CD4-positive, alpha-beta T cell treated with Interleukin-6 at 100 ng/mL for 8 hours (primary cell): ENCODE data around the gene IL24.

Source experiments
- DNase-seq: peaks from one replicate; pipeline ENCODE4 v3.0.0-alpha.2; 2020; ENCODE audit warnings: mixed read lengths, low spot score

Gene IL24

DNA sequence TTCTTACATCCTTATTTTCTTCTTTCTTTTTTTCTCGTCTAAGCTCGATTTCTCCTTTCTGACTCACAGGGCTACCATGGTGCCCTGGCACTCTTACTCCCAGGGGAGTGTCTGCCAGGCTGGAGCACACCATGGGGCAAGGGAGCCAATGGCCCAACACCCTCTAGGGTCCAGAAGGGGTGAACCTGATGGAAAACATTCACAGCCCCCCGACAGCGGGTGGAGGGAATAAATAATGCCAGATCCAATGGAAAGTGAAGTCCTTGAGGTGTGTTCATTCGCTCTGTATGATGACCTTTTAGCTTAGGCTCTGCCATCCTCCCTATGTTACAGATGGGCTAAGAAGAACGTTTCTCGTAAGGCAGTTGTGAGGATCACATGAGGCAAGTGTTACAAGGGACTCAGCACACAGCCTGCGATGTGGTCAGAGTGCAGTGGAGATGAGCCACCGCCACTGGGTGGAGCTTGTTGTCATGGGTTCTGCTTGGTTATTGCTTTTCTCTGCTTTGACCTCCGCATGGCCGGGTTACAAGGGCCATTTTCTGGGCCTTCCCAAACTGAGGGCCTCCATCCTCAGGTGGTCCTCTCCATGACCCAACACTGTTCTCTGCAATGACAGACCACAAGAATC is 28.0 kb downstream of the IL24 start:
- peak; percentile 62 for DNase-seq

DNA sequence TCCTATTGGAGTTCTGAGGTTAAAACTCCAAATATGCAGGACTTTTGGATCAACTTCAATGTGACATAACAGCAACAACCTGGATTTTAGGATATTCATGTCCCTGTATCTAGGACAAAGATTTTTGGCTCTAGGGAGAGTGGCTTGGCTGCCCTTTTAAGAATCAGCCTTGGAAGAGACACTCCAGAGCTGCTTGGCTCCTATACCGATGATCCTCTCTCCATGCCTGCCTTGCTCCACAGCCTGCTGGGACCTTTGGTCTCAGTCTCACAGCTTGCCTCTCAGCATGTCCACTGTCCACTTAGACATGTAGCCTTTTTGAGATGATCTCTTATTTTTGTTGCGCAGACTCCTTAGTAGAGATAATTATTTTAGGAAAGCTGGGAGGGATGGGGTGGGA is 29.0 kb downstream of the IL24 start:
- no peak for DNase-seq

DNA sequence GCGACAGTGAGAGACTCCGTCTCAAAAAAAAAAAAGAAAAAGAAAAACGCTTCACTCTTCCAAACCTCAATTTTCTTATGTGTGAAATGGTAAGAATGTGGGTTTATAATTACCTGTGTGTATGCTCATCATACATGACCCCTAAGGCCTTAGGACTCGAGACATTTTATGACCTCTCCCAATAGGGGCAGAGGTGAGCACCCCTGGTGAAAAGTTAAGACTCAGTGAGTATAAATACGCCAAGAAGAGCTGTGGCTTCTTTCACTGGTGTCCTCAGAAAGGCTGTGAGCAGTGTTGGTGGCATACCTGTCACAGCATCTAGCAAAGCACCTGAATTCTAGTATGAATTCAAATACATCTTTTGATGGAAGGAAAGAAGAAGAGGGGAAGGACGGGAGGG is 32.3 kb downstream of the IL24 start:
- no peak for DNase-seq

DNA sequence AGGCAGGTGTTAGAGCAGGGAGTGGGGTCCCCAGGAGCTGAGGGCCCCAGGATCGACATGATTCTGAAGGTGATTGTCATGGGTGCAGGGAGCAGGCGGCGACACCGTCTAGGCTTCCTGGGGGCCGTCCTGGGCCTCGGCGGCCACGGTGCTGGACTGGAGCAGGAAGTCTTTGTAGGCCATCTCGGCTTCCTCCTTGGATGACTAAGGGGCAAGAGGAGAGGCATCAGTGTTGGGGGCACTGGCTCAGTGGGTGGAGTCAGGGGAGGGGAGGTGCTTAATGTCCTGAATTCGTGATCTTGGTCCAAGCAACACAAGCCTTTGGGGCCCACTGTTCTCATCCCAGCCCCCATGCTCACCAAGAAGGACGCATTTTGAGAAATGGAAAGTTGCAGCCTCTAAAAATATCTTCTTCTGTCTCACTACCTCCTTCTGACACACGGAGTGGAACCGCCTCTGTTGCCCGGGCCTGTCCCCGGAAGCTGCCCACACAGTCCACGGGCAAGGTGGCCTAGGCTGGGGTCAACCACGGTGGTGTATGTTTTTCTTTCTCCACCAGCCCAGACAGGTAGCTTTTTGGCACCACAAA is 33.1 kb downstream of the IL24 start:
- DNase-seq: no peak

DNA sequence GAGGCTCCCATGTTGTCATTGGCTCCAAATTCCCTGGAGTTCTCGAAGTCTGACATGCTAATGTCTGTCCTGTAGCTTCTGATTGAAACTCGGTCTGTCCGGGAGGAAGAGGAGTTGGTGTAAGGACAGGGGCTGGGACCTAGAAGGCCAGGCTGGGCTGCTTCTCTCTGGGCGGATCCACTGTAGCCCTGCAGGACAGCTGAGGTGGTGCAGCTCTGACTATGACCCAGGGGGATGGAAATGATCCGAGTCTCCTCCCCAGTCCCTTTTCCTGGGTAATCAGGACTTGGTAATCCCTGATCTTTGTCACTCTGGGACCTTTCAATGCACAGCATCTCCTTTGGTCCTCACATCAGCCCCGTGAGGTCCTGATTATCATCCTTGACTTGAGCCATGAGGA is 34.5 kb downstream of the IL24 start:
- no peak for DNase-seq

DNA sequence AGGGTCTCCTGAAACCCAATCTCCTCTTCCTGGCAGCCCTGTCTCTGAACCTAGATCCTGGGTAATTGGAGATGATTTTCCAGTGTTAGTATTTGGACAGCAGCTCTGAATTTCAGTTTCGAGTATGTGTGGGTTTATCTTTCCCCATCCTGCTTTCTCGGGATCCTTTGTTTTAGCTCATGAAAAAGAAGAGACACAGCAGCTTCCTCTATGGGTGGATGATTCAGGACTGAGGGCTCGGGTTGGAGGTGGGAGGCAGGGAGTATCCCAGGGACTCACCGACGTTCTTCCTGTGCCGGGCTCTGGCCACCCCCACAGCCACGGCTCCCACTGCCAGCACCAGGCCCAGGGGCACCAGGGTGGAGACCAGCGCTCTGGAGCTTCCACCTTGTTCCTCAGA is 34.9 kb downstream of the IL24 start:
- no peak for DNase-seq

DNA sequence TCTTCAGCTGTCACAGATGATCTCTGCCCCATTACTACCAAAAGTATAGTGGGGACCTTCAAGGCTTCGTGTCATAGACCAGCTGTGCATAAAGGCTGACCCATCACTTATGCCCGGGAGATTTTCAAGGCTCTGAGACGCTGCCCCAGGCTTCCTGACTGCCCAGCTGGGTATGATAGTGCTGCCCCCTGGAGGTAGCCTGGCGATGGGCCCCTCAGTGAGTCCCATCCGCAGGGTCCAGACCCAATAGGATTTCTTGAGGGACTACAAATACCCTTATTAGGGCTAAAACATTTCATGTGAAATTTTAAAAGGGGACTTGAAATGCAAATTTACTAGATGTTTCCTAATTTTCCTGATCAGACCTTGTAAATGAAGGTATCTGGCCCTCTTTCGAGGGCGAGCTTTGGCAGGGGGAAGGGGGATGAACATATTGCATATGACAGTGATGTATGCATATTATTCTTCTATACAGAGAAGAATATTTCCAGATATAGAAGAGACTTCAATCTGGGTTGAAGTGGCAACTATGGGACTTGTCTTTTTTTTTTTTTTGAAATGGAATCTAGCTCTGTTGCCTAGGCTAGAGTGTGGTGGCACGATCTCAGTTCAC is 36.2 kb downstream of the IL24 start:
- peak; percentile 76 for DNase-seq

DNA sequence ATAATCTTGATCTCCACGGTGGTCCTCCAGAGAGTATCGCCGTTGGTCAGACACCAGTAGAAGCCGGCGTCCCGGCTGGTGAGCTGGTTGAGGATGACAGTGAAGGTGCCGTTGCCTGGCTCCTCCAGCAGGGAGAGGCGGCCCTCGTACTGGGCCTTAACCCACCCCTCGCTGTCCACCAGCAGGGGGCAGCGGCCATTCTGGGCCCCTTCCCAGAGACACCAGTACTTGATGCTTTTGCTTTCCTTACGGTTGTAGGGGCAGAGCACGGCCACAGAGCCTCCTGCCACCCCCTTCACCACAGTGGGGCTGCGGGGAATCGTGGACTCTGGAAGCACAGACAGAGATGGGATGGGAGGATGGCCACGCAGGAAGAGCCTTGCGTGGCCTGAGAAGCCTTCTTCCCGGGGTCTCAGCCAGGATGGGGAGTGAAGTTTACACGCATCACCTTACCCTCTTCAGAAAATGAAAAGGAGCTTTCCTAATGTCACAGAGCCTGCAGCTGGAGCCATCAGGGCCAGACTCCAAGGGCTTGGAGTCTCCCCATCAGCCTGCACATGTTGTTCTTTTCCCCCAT is 38.3 kb downstream of the IL24 start:
- no peak for DNase-seq

DNA sequence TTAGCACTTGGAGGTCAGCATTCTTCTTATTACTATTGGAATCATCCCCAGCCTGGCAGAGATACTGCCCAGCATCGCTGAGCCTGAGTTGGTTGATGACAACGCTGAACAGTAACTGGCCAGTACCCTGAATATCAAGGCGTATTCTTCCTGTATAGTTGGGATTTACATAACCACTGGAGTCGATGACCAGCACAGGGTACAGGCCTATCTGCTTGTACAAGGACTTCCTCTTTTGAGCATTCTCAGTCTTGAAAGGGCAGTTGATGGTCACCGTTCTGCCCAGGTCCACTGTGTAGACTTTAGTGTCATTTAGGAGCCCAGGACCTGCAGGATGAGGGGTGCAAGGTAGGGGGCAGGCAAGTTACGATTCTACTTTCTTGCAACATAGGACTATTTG is 40.2 kb downstream of the IL24 start:
- DNase-seq: no peak

DNA sequence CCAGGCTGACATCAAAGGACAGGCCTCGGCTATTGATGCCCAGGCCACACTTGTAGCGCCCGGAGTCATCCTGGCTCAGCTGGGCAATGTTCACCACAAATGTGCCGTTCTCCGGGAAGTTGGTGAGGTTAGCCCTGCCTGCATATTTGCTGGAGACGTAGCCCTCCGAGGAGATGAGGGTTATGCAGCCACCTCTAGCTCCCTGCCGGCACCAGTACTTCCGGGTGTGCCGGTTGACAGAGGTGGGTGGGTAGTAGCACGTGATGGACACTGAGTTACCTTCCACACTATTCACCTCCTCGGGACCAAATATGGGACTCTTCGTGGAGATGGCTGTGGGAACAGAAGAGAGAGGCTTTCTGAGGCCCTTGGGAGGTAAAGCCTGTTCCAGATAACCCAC is 41.9 kb downstream of the IL24 start:
- no peak for DNase-seq

DNA sequence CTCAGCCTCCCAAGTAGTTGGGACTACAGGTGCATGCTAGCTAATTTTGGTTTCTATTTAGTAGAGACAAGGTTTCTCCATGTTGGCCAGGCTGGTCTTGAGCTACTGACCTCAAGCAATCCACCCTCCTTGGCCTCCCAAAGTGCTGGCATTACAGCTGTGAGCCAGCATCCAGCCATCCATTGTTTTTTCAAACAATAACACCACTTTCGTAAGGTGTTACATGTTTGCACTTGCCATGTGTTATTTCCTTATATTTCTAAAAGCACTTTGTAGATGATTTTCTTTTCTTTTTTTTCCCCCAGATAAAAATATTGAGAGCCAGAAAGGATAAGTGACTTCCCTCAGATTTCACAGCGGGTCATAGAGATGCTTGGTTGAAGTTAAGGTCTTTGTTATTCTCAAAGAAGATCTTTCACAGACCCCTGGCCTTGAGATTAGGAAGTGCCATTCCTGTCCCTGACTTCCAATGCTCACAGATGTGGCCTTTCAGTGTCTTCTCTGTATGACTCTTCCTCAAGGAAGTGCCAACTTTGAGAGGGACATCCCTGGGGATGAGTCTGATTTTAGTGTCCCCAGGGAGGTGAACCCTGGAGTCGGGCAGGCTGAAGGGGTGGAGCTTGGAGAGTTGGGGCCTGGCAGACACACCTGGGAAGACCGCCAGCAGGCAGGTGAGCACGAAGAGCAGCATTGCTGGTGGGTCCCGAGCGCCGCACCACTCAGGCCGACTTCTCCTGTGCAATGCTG is 42.8 kb downstream of the IL24 start:
- DNase-seq: no peak

DNA sequence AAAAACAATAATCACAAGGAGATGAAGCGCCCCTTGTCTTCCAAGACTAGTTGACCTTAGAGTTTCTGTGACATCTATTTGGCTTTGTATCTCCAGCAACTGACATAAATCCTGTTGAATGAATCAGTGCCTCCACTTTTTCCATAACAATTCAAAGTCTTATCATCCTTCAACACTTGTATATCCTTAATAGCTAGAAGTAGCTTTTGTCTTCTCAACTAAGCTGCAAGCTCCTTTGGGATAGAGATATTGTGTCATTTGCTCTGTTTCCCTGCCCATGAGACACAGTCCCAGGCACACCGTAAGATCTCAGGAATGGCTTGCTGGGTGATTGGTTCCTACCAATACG is 43.3 kb downstream of the IL24 start:
- DNase-seq: no peak

DNA sequence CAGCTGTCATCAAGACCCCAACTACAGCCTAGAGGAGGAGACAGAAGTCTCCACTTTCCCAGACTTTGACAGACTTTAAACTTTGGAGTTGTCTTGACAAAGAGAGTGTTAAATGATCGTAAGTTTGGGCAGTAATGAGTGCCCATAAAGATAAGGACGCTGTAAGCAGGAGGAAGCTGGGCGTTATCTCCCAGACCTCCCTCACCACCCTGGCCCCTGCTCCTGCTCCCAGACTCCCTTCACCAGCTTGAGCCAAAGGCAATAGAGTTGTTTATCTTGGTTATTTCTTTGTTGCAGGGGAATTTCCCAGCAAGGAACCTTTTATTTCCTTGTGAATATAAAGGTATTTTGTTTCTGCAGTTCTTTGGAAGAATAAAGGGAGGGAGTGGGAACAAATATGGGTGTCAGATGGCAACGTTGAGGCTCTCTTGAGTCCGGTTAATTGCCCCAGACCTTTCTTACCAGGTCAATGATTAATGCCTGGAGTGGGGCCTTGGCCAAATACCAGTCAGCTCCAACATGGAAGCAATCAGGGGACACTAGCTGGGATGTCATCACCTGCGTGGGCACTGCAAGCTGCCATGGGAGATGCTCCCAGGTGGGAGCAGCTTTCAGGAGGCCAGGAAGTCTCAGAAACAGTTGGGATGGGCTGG is 44.6 kb downstream of the IL24 start:
- DNase-seq: no peak

DNA sequence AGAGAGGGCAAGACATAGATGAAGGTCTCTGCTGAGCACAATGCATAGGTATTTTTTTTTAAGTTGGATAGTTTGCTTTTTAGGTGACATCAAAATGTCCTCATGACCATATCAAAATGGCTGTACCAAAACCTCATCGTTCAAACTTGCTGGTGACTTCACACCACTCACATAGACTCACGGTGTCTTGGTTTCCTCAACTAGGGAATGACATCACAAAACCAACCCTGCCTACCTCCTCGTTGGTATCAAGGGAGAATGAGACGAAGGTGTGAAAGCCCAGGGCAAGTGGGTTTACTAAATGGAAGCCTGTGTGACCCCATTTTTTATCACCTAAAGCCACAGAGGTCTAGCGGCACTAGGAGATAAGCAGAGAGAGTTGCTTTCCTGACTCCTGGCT is 47.5 kb downstream of the IL24 start:
- DNase-seq: no peak

DNA sequence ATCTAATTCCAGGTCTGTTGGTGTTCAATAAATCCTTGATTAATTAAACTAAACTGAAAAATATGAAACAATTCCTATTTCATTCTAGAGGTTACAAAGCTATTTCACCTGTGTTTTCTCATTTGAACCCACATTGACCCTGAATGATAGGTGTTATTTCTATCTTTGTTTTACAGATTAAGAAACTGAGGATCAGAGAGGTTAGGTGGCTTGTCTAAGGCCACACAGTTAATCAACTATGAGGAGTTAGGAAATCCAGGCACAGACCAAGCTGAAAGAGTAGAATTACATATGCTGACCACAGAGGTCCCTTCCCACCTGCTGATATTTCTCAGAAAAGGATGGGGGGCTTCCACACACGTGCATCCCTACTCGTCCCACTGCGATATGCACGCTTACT is 48.5 kb downstream of the IL24 start:
- DNase-seq: no peak

DNA sequence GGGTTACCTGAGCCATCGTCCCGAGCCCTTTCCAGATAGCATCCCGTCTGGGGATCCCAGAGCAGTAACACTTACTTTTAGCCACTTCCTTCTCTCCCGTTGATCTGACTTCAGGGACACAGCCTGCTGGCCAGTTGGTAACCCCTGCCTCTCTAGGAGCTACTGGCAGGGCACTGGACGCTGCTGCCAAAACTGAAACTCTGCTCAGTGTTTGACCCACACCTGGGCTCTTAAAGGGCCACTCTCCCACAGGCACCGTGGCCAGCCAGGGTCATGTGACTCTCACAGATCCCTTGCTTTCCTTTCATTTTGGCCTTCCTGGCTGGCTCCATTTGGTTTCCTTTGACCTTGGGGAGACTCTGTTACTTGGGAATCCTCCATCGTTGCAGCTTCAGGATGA is 49.0 kb downstream of the IL24 start, which contains the start of gene PIGR:
Gene PIGR (minus strand): TSS at position 206 of the 400 bp plus-strand sequence. CDS start 5,935 bp downstream, outside the sequence.
- no peak for DNase-seq

DNA sequence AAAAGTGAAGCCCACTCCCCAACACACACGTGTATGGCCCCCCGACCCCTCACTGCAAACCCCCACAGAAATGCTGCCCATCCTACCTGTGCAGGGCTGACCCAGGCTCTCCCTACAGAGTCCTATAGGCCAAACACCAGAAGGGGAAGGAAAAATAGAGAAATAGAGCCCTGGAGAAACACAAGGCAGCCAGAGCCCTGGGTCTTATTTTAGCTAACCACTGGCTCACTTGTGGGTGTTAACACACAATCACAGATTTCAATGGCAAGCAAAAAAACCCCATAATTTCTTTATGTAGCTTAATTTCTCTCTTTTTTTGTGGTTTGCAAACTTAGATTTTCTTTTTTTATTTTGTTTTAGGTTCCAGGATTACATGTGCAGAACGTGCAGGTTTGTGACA is 50.0 kb downstream of the IL24 start:
- DNase-seq: no peak

DNA sequence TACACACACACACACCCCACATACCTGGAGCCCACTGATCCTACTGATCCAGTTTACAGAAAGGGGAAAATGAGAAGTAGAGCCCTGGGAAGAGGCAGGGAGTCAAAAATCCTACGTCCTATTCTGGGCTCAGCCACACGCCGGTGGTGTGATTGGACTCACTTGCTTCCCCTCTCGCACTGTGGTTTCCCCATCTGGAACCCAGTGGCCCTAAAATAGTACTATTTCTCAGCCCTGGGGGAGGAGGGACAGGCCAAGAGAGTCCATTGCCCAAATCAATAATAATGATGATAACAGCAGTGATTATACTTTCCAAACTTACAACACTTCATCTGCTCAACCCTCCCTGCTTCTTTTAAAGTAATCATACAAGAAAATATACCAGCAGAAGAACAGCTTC is 52.0 kb downstream of the IL24 start:
- DNase-seq: no peak

DNA sequence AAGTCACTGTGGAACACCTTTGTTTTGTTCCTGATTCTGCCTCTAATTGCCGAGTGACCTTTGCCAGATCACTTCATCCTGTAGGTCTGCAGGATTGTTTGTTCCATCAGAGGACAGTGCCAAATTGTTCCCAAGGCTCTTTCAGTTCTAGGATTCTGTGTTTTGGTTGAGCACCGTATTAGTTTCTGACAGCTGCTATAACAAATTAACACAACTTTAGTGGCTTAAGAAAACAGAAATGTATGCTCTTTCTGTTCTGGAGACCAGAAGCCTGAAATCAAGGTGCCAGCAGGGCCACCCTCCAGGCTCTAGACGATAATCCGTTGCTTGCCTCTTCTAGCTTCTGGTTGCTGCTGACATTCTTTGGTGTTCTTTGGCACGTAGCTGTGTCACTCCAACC is 52.4 kb downstream of the IL24 start:
- DNase-seq: no peak

DNA sequence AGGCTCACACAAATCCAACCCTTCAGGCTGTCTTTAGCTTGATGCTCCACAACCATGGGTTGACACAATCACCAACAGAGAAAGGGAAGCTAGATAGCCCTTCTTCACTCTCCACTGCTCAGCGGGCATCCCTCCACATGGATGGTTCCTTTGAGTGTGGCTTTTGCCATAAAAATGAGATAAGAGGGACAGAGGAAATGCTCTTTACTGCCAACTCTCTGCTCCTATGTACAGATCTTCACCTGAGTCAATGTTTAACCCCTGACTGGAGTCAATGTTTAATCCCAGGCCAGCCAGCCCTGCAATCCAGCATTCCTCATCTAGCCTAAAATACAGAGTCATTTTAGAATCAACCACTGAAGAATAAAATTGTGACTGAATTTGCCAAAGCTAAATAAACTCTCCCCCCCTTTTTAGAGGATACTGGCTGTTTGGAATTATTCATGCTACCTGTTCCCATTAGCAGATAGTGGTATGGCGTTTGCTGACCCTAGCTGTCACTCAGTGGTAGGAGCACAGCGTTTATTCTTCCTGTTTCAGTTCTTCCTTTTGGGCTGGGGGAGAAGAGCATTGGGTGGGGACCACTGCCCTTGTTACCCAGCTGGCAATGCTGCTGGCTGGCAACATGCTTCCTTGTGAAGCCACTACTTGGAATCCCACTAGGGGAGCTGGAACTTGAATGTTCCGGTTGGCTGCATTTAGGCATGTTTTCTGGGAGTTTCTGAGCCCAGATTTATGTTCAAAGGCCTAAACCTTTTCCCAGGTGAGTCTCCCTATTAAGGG is 54.3 kb downstream of the IL24 start:
- no peak for DNase-seq

DNA sequence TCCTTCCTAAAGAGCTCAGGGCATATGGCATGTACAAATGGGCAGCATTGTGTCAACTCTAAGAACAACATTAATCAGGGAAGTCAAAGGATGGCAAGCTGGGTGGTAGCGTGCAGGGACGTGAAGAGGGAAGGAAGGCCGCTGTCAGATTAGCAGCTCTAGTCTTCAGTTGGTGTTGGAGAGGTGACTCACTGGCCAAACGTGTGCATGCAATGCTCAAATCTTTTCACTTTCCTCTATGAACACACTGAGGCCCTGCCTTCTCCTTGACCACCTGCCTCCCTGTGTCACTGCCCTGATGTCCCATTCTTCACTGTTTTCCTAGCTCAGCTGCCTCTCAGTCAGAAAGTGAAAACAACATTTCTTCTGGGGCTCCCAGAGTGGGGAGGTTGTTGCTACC is 54.9 kb downstream of the IL24 start:
- DNase-seq: no peak

DNA sequence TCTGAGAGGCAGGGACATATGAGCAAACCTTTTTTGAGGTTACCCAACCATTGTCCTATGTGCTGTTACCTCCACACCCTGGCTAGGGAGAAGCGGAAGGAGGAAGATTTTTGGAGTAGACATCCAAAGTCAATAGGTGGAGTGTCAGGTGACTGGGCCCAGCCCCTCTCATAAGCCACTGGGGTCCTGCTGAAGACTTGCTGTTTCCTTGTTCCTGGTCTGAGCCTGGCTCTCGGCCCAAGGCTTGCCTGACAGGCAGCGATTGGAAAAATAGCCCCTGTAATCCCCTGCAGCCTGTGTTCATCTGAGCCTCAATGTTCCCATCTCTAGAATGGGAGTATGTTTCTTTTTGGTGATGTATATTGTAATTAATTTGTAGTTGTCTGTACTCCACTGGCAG is 55.9 kb downstream of the IL24 start:
- no peak for DNase-seq
